Caco-2 (cell line): Measurements from ENCODE around the gene CCDC178. TPM values are rescaled to one million over a fixed set of nuclear protein-coding genes. Genes with fewer than 3 reads are reported as not detected.
"Not testable (repeated sequence)": the region's sequence is repeated elsewhere in the genome, so short reads cannot be mapped to it uniquely, and the experiment has no call there.

Experiments
- BruUV-seq: library from RNA; stranded (reverse); fragments of 400-500 nt; replicated peaks from 2 replicates; lab custom pipeline; 2021; lab: Mats Ljungman, UMichigan
- CTCF ChIA-PET: fragments of 300-600 bp; sonication (Branson Sonifier 250); formaldehyde crosslinking; loops from one replicate; lab custom pipeline; 2022; ENCODE audit warnings: antibody characterized with exemption; lab: Charles Lee
- POLR2A ChIA-PET: fragments of 300-600 bp; sonication (Branson Sonifier 250); formaldehyde crosslinking; loops from one replicate; lab custom pipeline; 2022; ENCODE audit warnings: antibody characterized with exemption; lab: Charles Lee
- DNase-seq, 2 experiments: peaks; one replicate each; pipeline versions ENCODE4 v3.0.0 to v3.0.0-alpha.2; 2020 to 2022
- H3K27me3 ChIP-seq: replicated peaks from 2 replicates; pipeline ENCODE4 v1.6.0; 2011; ENCODE audit warnings: low read length; ENCODE audit not compliant: control insufficient read depth, insufficient read depth
- H3K36me3 ChIP-seq: 2 replicates; pipeline ENCODE4 v1.5.1; 2011; ENCODE audit warnings: low read length; ENCODE audit not compliant: control insufficient read depth, insufficient read depth
- H3K4me1 ChIP-seq: fragments of 250-450 bp; sonication (Bioruptor Pico); 2 replicates; pipeline ENCODE4 v1.5.1; 2020; ENCODE audit warnings: mild to moderate bottlenecking
- H3K4me3 ChIP-seq: 2 replicates; pipeline ENCODE4 v1.5.1; 2011; ENCODE audit warnings: low read depth, mild to moderate bottlenecking, control low read depth, low read length
- H3K9me3 ChIP-seq: fragments of 250-450 bp; sonication (Bioruptor Pico); 2 replicates; pipeline ENCODE4 v1.5.1; 2020; ENCODE audit warnings: mild to moderate bottlenecking, moderate library complexity
- H3K27ac Mint-ChIP-seq: one replicate; pipeline ENCODE4 v1.8.0; 2022; ENCODE audit warnings: mixed read lengths; ENCODE audit not compliant: unreplicated experiment
- H3K27me3 Mint-ChIP-seq: one replicate; pipeline ENCODE4 v1.8.0; 2022; ENCODE audit warnings: mixed read lengths; ENCODE audit not compliant: insufficient read depth, unreplicated experiment
- H3K36me3 Mint-ChIP-seq: one replicate; pipeline ENCODE4 v1.8.0; 2022; ENCODE audit warnings: mild to moderate bottlenecking, mixed read lengths; ENCODE audit not compliant: insufficient read depth, unreplicated experiment
- H3K4me1 Mint-ChIP-seq: one replicate; pipeline ENCODE4 v1.8.0; 2022; ENCODE audit warnings: low read depth, mixed read lengths; ENCODE audit not compliant: unreplicated experiment
- H3K4me3 Mint-ChIP-seq: one replicate; pipeline ENCODE4 v1.8.0; 2022; ENCODE audit warnings: mild to moderate bottlenecking, moderate library complexity, mixed read lengths; ENCODE audit not compliant: unreplicated experiment
- H3K9me3 Mint-ChIP-seq: one replicate; pipeline ENCODE4 v1.8.0; 2022; ENCODE audit warnings: mixed read lengths; ENCODE audit not compliant: unreplicated experiment
- intact Hi-C: fragments of 100-400 bp; cut with micrococcal nuclease; formaldehyde crosslinking; loops from one replicate; pipeline ENCODE4 v1.10.0; 2022; ENCODE audit not compliant: unreplicated experiment
- total RNA-seq: library from RNA; stranded (reverse); gene quantifications from 2 replicates; pipeline ENCODE4 v1.2.3, GENCODE V29; 2022
- TF ChIP-seq, protein P1 (sequence below), 2 experiments: fragments of 200-600 bp in 1 of 2; IDR thresholded peaks; 1 replicate in 1 of 2; 2 replicates in 1 of 2; pipeline versions ENCODE4 v1.5.1 to v1.8.0; 2011 to 2022; ENCODE audit warnings: antibody characterized with exemption in 1 of 2, control low read depth in 1 of 2, inconsistent platforms in 1 of 2, low read depth in 1 of 2, low read length in 1 of 2, mild to moderate bottlenecking in 1 of 2, moderate library complexity in 1 of 2; ENCODE audit not compliant: insufficient read depth in 1 of 2, severe bottlenecking in 1 of 2, unreplicated experiment in 1 of 2

CCDC178 gene
- total RNA-seq, 1 experiment from 2014 or later, result not detected

DNA sequence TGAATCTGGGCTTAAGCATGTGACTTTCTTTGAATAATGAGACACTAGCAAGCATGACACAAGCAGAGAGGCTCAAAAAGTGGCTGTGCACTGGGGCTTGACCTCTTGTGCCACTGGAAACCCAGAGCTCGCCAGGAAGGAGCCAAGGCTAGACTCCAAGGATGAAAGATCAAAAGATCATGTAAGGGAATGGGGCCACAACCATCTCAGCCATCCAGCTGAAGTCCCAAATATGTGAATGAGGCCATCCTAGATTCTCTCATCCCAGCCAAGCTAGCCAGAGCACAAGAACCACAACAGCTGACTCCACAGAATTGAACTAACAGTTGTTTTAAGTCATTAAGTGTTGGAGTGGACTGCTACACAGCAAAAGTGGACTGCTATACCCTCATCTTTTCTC is 288.1 kb downstream of the CCDC178 start:
- no peak for DNase-seq
- CTCF ChIA-PET, result no interaction called here
- Histone ChIP-seq H3K4me3 (no peak overlapping the region), H3K9me3 (no peaks in the 10 kb centered on the region), H3K4me1 (no peaks in the 10 kb centered on the region), H3K36me3 (no peaks in the 10 kb centered on the region), H3K27me3 (no peaks in the 10 kb centered on the region)
- Mint-ChIP-seq H3K36me3 (no peaks in the 10 kb centered on the region), H3K4me1 (no peaks in the 10 kb centered on the region), H3K27ac (no peak overlapping the region), H3K4me3 (no peak overlapping the region), H3K27me3 (no peaks in the 10 kb centered on the region), H3K9me3 (no peaks in the 10 kb centered on the region)
- TF ChIP-seq, protein P1, sequence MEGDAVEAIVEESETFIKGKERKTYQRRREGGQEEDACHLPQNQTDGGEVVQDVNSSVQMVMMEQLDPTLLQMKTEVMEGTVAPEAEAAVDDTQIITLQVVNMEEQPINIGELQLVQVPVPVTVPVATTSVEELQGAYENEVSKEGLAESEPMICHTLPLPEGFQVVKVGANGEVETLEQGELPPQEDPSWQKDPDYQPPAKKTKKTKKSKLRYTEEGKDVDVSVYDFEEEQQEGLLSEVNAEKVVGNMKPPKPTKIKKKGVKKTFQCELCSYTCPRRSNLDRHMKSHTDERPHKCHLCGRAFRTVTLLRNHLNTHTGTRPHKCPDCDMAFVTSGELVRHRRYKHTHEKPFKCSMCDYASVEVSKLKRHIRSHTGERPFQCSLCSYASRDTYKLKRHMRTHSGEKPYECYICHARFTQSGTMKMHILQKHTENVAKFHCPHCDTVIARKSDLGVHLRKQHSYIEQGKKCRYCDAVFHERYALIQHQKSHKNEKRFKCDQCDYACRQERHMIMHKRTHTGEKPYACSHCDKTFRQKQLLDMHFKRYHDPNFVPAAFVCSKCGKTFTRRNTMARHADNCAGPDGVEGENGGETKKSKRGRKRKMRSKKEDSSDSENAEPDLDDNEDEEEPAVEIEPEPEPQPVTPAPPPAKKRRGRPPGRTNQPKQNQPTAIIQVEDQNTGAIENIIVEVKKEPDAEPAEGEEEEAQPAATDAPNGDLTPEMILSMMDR (IDR thresholded peaks at IDR 0.05; ENCODE audit: insufficient read depth in 1 of 2, low read depth in 1 of 2, low read length in 1 of 2, severe bottlenecking in 1 of 2, unreplicated experiment in 1 of 2), result no peak
- POLR2A ChIA-PET, result no interaction called here
- intact Hi-C loops, result no loop called here
- no TSS peak for BruUV-seq

DNA sequence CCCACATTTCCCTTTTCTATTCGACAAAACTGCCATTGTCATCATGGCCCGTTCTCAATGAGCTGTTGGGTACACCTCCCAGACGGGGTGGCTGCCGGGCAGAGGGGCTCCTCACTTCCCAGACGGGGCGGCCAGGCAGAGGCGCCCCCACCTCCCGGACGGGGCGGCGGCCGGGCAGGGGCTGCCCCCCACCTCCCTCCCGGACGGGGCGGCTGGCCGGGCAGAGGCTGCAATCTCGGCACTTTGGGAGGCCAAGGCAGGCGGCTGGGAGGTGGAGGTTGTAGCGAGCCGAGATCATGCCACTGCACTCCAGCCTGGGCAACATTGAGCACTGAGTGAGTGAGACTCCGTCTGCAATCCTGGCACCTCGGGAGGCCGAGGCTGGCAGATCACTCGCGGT is 292.7 kb downstream of the CCDC178 start:
- BruUV-seq, H3K36me3 ChIP-seq, H3K9me3 Mint-ChIP-seq, H3K4me3 ChIP-seq, H3K4me1 Mint-ChIP-seq, DNase-seq, H3K4me3 Mint-ChIP-seq, intact Hi-C loops, CTCF ChIA-PET, H3K4me1 ChIP-seq, H3K9me3 ChIP-seq, H3K27me3 Mint-ChIP-seq, H3K36me3 Mint-ChIP-seq, POLR2A ChIA-PET, H3K27me3 ChIP-seq, H3K27ac Mint-ChIP-seq: not testable (repeated sequence)

DNA sequence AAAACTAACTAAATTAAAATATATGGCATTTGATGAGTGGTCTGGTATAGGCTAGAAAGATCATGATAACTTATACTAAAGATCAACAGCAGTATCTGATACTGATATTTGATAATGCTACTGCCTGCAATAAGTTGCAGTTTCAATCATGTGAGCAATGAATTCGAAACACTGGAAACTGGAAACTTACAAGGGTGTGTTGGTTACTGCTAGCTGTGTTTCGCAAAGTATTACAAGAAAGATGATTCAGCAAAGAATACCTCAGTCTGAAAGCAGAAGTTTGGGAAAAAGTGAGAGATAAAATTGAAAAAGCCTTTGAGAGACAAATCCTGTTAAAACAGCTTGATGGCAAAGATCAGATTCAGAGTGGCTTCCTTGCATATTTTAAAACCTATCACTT is 294.5 kb downstream of the CCDC178 start:
- no peaks in the 10 kb centered on the region for H3K36me3 ChIP-seq
- ChIA-PET CTCF (no interaction called here), POLR2A (no interaction called here)
- no peak for DNase-seq
- no peak overlapping the region for H3K4me3 ChIP-seq
- H3K4me1 ChIP-seq, result no peaks in the 10 kb centered on the region
- intact Hi-C loops, result no loop called here
- Mint-ChIP-seq H3K27ac (no peak overlapping the region), H3K27me3 (no peaks in the 10 kb centered on the region), H3K9me3 (no peaks in the 10 kb centered on the region), H3K4me1 (no peaks in the 10 kb centered on the region), H3K36me3 (no peaks in the 10 kb centered on the region), H3K4me3 (no peak overlapping the region)
- TF ChIP-seq, protein P1 (IDR thresholded peaks at IDR 0.05; ENCODE audit: insufficient read depth in 1 of 2, low read depth in 1 of 2, low read length in 1 of 2, severe bottlenecking in 1 of 2, unreplicated experiment in 1 of 2), result no peak
- no peaks in the 10 kb centered on the region for H3K27me3 ChIP-seq
- BruUV-seq, result no TSS peak
- no peaks in the 10 kb centered on the region for H3K9me3 ChIP-seq
